Activated B cell treated with CpG ODN at 0.5 μM for 24 hours (primary cell): Measurements from ENCODE around the gene CDKN2AIP. TPM values are rescaled to one million over a fixed set of nuclear protein-coding genes. Genes with fewer than 3 reads are reported as not detected.

Source experiments
- ATAC-seq: fragments of 200-7000 bp; cut with Tn5 transposase; one replicate; pipeline ENCODE4 v1.10.0; 2021; ENCODE audit warnings: low read depth, mild to moderate bottlenecking, moderate library complexity
- CTCF ChIA-PET: fragments of 350-600 bp; sonication (Branson Sonifier 250); formaldehyde crosslinking; loops from one replicate; lab custom pipeline; 2021; ENCODE audit warnings: antibody characterized with exemption; lab: Charles Lee
- POLR2A ChIA-PET: fragments of 350-600 bp; sonication (Branson Sonifier 250); formaldehyde crosslinking; loops from one replicate; lab custom pipeline; 2021; ENCODE audit warnings: antibody characterized with exemption; lab: Charles Lee
- DNase-seq: peaks from one replicate; pipeline ENCODE4 v3.0.0; 2022
- H3K27ac Mint-ChIP-seq: one replicate; pipeline ENCODE4 v1.8.0; 2020; ENCODE audit warnings: mixed read lengths
- H3K27me3 Mint-ChIP-seq: one replicate; pipeline ENCODE4 v1.8.0; 2021; ENCODE audit warnings: mixed read lengths
- H3K36me3 Mint-ChIP-seq: one replicate; pipeline ENCODE4 v1.8.0; 2021; ENCODE audit warnings: low read depth, mixed read lengths
- H3K4me1 Mint-ChIP-seq: one replicate; pipeline ENCODE4 v1.8.0; 2021; ENCODE audit warnings: mixed read lengths
- H3K4me3 Mint-ChIP-seq: one replicate; pipeline ENCODE4 v1.8.0; 2020; ENCODE audit warnings: mild to moderate bottlenecking, mixed read lengths
- H3K9me3 Mint-ChIP-seq: one replicate; pipeline ENCODE4 v1.8.0; 2020; ENCODE audit warnings: mixed read lengths
- intact Hi-C: fragments of 100-400 bp; cut with micrococcal nuclease; formaldehyde crosslinking; loops from one replicate; pipeline ENCODE4 v1.15.1; 2024
- total RNA-seq: library from RNA; stranded (reverse); gene quantifications from 2 replicates; pipeline ENCODE4 v1.2.3, GENCODE V29; 2022
- TF ChIP-seq, protein P1 (sequence below): fragments of 200-600 bp; IDR thresholded peaks from one replicate; pipeline ENCODE4 v1.8.0; 2022; ENCODE audit warnings: antibody characterized with exemption, mild to moderate bottlenecking

CDKN2AIP gene, protein sequence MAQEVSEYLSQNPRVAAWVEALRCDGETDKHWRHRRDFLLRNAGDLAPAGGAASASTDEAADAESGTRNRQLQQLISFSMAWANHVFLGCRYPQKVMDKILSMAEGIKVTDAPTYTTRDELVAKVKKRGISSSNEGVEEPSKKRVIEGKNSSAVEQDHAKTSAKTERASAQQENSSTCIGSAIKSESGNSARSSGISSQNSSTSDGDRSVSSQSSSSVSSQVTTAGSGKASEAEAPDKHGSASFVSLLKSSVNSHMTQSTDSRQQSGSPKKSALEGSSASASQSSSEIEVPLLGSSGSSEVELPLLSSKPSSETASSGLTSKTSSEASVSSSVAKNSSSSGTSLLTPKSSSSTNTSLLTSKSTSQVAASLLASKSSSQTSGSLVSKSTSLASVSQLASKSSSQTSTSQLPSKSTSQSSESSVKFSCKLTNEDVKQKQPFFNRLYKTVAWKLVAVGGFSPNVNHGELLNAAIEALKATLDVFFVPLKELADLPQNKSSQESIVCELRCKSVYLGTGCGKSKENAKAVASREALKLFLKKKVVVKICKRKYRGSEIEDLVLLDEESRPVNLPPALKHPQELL
- total RNA-seq: 19.9 and 21.8 TPM in 2 replicates

DNA sequence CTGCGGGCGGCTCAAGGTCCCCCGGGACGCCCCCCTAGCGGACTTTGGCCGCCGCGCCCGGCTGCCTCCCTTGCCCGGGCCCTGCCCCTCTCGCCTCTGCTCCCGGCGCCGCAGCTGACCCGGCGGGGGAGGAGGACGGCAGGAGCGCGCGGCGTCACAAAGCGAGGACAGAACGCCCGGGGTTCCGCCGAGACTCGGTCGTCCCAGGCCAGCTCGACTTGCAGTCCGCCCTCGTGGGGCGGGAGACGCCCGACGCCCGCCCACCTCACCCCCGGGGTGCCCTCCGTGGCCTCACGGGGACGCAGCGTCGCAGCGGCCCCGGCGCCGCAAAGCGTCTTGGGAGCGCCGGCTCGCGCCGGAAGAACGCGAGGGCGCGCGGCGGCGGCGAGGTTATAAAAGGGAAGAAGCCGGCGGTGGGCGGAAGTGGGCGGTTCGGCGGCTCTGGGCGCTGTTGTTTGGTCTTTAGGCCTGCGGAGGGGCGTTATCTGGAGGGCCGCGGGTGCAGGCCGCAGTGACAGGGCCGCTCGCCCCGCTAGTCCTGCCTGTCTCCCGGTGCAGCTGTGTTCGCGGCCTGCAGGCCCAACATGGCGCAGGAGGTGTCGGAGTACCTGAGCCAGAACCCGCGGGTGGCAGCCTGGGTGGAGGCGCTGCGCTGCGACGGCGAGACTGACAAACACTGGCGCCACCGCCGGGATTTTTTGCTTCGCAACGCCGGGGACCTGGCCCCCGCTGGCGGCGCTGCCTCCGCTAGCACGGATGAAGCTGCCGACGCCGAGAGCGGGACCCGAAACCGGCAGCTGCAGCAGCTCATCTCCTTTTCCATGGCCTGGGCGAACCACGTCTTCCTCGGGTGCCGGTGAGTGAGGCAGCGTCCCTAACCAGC, at the start of gene CDKN2AIP:
CDKN2AIP (plus strand) TSS at position 423 of the 883 bp plus-strand sequence; CDS start at position 585, 162 bp downstream.
- TF ChIP-seq, protein P1, sequence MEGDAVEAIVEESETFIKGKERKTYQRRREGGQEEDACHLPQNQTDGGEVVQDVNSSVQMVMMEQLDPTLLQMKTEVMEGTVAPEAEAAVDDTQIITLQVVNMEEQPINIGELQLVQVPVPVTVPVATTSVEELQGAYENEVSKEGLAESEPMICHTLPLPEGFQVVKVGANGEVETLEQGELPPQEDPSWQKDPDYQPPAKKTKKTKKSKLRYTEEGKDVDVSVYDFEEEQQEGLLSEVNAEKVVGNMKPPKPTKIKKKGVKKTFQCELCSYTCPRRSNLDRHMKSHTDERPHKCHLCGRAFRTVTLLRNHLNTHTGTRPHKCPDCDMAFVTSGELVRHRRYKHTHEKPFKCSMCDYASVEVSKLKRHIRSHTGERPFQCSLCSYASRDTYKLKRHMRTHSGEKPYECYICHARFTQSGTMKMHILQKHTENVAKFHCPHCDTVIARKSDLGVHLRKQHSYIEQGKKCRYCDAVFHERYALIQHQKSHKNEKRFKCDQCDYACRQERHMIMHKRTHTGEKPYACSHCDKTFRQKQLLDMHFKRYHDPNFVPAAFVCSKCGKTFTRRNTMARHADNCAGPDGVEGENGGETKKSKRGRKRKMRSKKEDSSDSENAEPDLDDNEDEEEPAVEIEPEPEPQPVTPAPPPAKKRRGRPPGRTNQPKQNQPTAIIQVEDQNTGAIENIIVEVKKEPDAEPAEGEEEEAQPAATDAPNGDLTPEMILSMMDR: no peak
- DNase-seq (peak; percentile 93), ATAC-seq (peak; percentile 86)
- H3K4me1 Mint-ChIP-seq: peaks cover 36% of the 10 kb centered on the region
- H3K36me3 Mint-ChIP-seq: peaks cover 42% of the 10 kb centered on the region
- ChIA-PET POLR2A (interaction anchor here (0.5 to 3.9 kb wide), 14 partner anchors 11 to 1698 kb away, joined by 3 to 41 read pairs (median 5); partner anchors contain the start of genes CASP3, DCTD, ING2 and IRF2), CTCF (interaction anchor here (0.9 to 3.2 kb wide), 5 partner anchors 37 to 526 kb away, joined by 3 to 18 read pairs (median 3); no protein-coding TSS in a partner anchor)
- peak within 1 kb of the TSS; percentile 95 for H3K27ac Mint-ChIP-seq
- no peaks in the 10 kb centered on the region for H3K9me3 Mint-ChIP-seq
- intact Hi-C loops: loop anchor here (1.0 to 10.0 kb wide), 10 partner anchors 28 to 1758 kb away; partner anchors contain the start of genes ACSL1, CASP3, CFAP97 and DCTD
- H3K27me3 Mint-ChIP-seq: no peaks in the 10 kb centered on the region
- H3K4me3 Mint-ChIP-seq: peak within 1 kb of the TSS; percentile 95

DNA sequence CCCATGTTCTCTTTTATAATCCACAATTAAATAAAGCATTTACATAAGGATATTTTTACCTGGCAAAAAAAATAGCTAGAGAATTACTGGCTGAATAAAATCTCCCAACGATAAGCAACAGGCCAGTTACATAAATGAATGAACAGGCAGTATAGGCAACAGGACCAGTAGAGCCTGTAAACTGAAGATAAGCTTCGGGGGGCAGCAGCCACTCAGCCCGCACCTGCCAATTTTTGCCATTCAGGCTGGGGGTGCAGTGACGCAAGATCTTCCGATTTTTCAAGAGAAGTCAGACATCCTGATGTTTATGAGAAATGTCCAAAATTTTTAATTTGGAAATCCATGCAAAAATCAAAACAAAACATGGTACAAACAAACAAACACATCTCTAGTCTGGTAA, 49.0 kb upstream of the CDKN2AIP start:
- TF ChIP-seq, protein P1: no peak
- ChIA-PET CTCF (interaction anchor here (2.2 kb wide), 1 partner anchor 12 kb away, joined by 8 read pairs; no protein-coding TSS in a partner anchor), POLR2A (no interaction called here)
- Mint-ChIP-seq H3K9me3 (no peaks in the 10 kb centered on the region), H3K36me3 (no peaks in the 10 kb centered on the region), H3K4me1 (peaks cover 30% of the 10 kb centered on the region), H3K27ac (no peak overlapping the region), H3K27me3 (peaks cover 11% of the 10 kb centered on the region), H3K4me3 (no peak overlapping the region)
- intact Hi-C loops: loop anchor here (10.0 kb wide), 1 partner anchor 301 kb away; the partner anchor contains the start of gene WWC2
- DNase-seq (no peak), ATAC-seq (no peak)

DNA sequence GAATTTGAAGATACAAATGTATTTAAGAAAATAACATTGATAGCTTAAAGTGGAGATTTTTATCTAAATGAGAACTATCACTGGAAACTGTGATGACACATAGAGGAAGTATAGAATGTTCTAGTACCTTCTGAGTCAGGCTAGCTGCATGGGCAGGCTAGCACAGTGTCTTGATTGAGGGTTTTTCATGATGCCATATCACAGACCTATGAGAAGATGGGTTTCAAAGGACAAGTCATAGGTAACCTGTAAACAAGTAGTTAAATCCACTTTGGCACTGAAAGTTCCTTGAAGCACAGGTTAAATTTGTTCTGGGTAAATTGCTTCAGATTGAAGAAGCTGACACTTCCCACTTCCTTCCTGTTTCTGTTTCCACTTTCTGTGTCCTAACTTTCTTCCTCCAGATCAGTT, 48.2 kb upstream of the CDKN2AIP start:
- intact Hi-C loops: loop anchor here (10.0 kb wide), 1 partner anchor 301 kb away; the partner anchor contains the start of gene WWC2
- H3K4me1 Mint-ChIP-seq: peaks cover 30% of the 10 kb centered on the region
- no peaks in the 10 kb centered on the region for H3K36me3 Mint-ChIP-seq
- no peak overlapping the region for H3K27ac Mint-ChIP-seq
- H3K27me3 Mint-ChIP-seq: peaks cover 13% of the 10 kb centered on the region
- ChIA-PET CTCF (interaction anchor here (2.2 kb wide), 1 partner anchor 11 kb away, joined by 8 read pairs; no protein-coding TSS in a partner anchor), POLR2A (no interaction called here)
- no peak for DNase-seq
- ATAC-seq: no peak
- H3K9me3 Mint-ChIP-seq: no peaks in the 10 kb centered on the region
- TF ChIP-seq, protein P1: no peak
- no peak overlapping the region for H3K4me3 Mint-ChIP-seq

DNA sequence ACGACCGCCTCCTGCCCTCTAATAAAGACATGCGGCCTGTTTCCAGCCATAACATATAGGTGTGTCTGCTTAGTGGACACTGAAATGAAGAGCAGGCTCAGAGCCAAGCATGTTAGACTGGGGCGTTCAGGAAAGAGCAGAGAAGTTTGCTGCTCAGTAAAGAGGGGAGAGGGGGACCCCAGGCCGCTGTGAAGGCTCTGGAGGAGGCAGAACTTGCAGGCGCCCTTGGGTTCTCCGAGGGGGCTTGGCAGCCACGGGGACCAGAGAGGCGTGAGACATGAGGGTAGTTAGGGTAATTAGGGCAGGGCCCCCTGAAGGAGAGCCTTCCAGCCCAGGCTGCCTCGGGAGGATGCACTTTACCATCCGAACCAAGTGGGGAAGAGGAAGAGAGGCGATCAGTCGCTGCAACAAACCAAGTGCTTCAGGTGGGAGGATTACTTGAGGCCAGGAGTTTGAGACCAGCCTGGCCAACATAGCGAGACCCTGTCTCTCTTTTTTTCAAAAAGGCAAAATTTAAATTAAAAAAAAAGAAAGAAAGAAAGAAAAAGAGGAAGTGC, 46.6 kb upstream of the CDKN2AIP start:
- DNase-seq (no peak), ATAC-seq (no peak)
- intact Hi-C loops: loop anchor here (1.0 to 10.0 kb wide), 6 partner anchors 9 to 479 kb away; partner anchors contain the start of genes CDKN2AIP and WWC2
- H3K4me1 Mint-ChIP-seq: peaks cover 25% of the 10 kb centered on the region
- H3K27ac Mint-ChIP-seq: peak overlapping the region; percentile 57
- POLR2A ChIA-PET: interaction anchor here (1.0 to 2.0 kb wide), 3 partner anchors 9 to 479 kb away, joined by 4 to 13 read pairs (median 4); partner anchors contain the start of gene CDKN2AIP
- TF ChIP-seq, protein P1: no peak
- H3K9me3 Mint-ChIP-seq: no peaks in the 10 kb centered on the region
- peak overlapping the region; percentile 82 for H3K4me3 Mint-ChIP-seq
- CTCF ChIA-PET: interaction anchor here (2.5 kb wide), 1 partner anchor 9 kb away, joined by 10 read pairs; no protein-coding TSS in a partner anchor
- H3K36me3 Mint-ChIP-seq: no peaks in the 10 kb centered on the region
- H3K27me3 Mint-ChIP-seq: peaks cover 8% of the 10 kb centered on the region
